Astrocyte (in vitro differentiated cells and primary cell): ENCODE results near the gene AQP11. TPM values are rescaled to one million over a fixed set of nuclear protein-coding genes. Genes with fewer than 3 reads are reported as not detected.

ENCODE experiments used
- DNase-seq: peaks from one replicate; pipeline ENCODE4 v3.0.0-alpha.2; 2010; ENCODE audit warnings: low read depth
- FAIRE-seq: peaks from 2 replicates; lab custom pipeline; 2011; peaks lifted over from hg19 to GRCh38; lab: Jason Lieb, UNC
- H2AFZ ChIP-seq: 2 replicates; pipeline ENCODE4 v1.6.0; 2012; ENCODE audit warnings: low read depth, low read length, inconsistent platforms
- H3K27ac ChIP-seq: 2 replicates; pipeline ENCODE4 v1.5.1; 2011; ENCODE audit warnings: low read depth, low read length, inconsistent platforms
- H3K27me3 ChIP-seq: 2 replicates; pipeline ENCODE4 v1.6.0; 2011; ENCODE audit warnings: low read length, inconsistent platforms; ENCODE audit not compliant: insufficient read depth
- H3K36me3 ChIP-seq: 2 replicates; pipeline ENCODE4 v1.5.1; 2011; ENCODE audit warnings: low read length, inconsistent platforms; ENCODE audit not compliant: insufficient read depth
- H3K4me1 ChIP-seq: 2 replicates; pipeline ENCODE4 v1.5.1; 2011; ENCODE audit warnings: low read length, inconsistent platforms; ENCODE audit not compliant: insufficient read depth
- H3K4me2 ChIP-seq: 2 replicates; pipeline ENCODE4 v1.6.0; 2012; ENCODE audit warnings: low read length, inconsistent platforms
- H3K4me3 ChIP-seq: 2 replicates; pipeline ENCODE4 v1.5.1; 2011; ENCODE audit warnings: low read depth, mild to moderate bottlenecking, low read length, inconsistent platforms; ENCODE audit not compliant: insufficient read depth
- H3K79me2 ChIP-seq: 2 replicates; pipeline ENCODE4 v1.6.0; 2012; ENCODE audit warnings: mild to moderate bottlenecking, low read length, inconsistent platforms; ENCODE audit not compliant: insufficient read depth
- H3K9ac ChIP-seq: 2 replicates; pipeline ENCODE4 v1.6.0; 2012; ENCODE audit warnings: mild to moderate bottlenecking, low read length, inconsistent platforms
- H3K9me3 ChIP-seq: 2 replicates; pipeline ENCODE4 v1.5.1; 2012; ENCODE audit warnings: low read depth, mild to moderate bottlenecking, low read length, inconsistent platforms; ENCODE audit not compliant: insufficient read depth
- H4K20me1 ChIP-seq: 2 replicates; pipeline ENCODE4 v1.6.0; 2012; ENCODE audit warnings: low read length, inconsistent platforms; ENCODE audit not compliant: insufficient read depth
- H3K27ac Mint-ChIP-seq: one replicate; pipeline ENCODE4 v1.8.0; 2021; ENCODE audit warnings: mild to moderate bottlenecking, mixed read lengths; ENCODE audit not compliant: unreplicated experiment
- H3K27me3 Mint-ChIP-seq: one replicate; pipeline ENCODE4 v1.8.0; 2021; ENCODE audit warnings: low read depth, mixed read lengths; ENCODE audit not compliant: unreplicated experiment
- H3K36me3 Mint-ChIP-seq: one replicate; pipeline ENCODE4 v1.8.0; 2021; ENCODE audit warnings: low read depth, mixed read lengths; ENCODE audit not compliant: unreplicated experiment
- H3K4me1 Mint-ChIP-seq: one replicate; pipeline ENCODE4 v1.8.0; 2021; ENCODE audit warnings: low read depth, mixed read lengths; ENCODE audit not compliant: unreplicated experiment
- H3K4me3 Mint-ChIP-seq: one replicate; pipeline ENCODE4 v1.8.0; 2021; ENCODE audit warnings: mild to moderate bottlenecking, moderate library complexity, mixed read lengths; ENCODE audit not compliant: unreplicated experiment
- H3K9me3 Mint-ChIP-seq: one replicate; pipeline ENCODE4 v1.8.0; 2021; ENCODE audit warnings: mild to moderate bottlenecking, mixed read lengths; ENCODE audit not compliant: unreplicated experiment
- EZH2 ChIP-seq: IDR thresholded peaks from 2 replicates; pipeline ENCODE4 v1.6.1; 2012; ENCODE audit warnings: mild to moderate bottlenecking, low read length, inconsistent platforms; ENCODE audit not compliant: insufficient read depth
- total RNA-seq: library from RNA; stranded (reverse); gene quantifications from 2 replicates; pipeline ENCODE4 v1.2.1, GENCODE V29; 2021
- TF ChIP-seq, protein P1 (sequence below): IDR thresholded peaks from 2 replicates; pipeline ENCODE4 v1.5.1; 2011; ENCODE audit warnings: low read depth, mild to moderate bottlenecking, inconsistent platforms, low read length, moderate library complexity; ENCODE audit not compliant: insufficient read depth

The AQP11 gene
- total RNA-seq, 1 donor from 2014 or later: 0.91 TPM

DNA sequence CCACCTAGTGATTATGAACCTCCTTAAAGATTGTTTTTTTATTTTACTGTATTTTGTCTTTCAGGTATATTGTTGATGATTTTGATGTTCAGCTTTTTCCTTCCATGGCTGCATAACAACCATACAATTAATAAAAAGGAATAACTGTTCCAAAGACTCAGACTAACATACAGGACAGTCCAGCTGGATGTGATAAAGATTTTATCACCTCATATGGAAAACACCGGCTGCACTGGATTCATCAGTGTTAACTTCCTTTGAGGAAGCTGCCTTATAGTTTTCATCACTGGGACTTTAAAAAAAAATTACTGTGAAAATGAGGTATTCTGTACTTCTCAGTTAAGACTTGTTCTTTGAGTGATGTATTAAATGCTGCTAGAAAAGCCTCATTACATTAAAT lies 19.5 kb downstream of the AQP11 start:
- Histone ChIP-seq H2AFZ (no peak overlapping the region), H4K20me1 (no peaks in the 10 kb centered on the region), H3K4me2 (no peak overlapping the region), H3K27ac (no peak overlapping the region), H3K9me3 (no peaks in the 10 kb centered on the region), H3K9ac (no peak overlapping the region), H3K79me2 (no peaks in the 10 kb centered on the region), H3K4me3 (no peak overlapping the region), H3K4me1 (no peaks in the 10 kb centered on the region), H3K36me3 (peaks cover 16% of the 10 kb centered on the region), H3K27me3 (no peaks in the 10 kb centered on the region)
- Mint-ChIP-seq H3K27me3 (no peaks in the 10 kb centered on the region), H3K9me3 (no peaks in the 10 kb centered on the region), H3K36me3 (peaks cover 3% of the 10 kb centered on the region), H3K4me3 (no peak overlapping the region), H3K4me1 (no peaks in the 10 kb centered on the region), H3K27ac (no peak overlapping the region)
- TF ChIP-seq, protein P1, sequence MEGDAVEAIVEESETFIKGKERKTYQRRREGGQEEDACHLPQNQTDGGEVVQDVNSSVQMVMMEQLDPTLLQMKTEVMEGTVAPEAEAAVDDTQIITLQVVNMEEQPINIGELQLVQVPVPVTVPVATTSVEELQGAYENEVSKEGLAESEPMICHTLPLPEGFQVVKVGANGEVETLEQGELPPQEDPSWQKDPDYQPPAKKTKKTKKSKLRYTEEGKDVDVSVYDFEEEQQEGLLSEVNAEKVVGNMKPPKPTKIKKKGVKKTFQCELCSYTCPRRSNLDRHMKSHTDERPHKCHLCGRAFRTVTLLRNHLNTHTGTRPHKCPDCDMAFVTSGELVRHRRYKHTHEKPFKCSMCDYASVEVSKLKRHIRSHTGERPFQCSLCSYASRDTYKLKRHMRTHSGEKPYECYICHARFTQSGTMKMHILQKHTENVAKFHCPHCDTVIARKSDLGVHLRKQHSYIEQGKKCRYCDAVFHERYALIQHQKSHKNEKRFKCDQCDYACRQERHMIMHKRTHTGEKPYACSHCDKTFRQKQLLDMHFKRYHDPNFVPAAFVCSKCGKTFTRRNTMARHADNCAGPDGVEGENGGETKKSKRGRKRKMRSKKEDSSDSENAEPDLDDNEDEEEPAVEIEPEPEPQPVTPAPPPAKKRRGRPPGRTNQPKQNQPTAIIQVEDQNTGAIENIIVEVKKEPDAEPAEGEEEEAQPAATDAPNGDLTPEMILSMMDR: no peak
- no peak for TF ChIP-seq EZH2
- FAIRE-seq (no peak), DNase-seq (no peak)

DNA sequence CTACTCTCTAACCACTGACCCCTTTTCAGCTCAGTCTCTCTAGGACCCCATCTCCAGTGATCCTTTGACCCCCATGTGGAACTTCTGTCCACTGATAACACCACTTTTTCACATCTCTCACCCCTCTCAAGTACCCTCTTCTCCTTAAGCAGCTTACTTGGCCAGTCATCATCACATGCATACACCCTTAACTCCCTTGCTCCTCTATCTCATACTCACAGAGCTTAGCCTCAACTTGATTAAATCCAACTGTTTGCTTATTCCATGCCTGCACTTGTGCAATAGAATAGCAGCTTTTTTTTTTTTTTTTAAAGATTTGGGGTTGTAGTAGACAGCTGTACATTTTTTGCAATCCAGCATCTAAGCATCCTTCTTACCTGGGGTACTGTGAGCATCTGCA lies 22.2 kb downstream of the AQP11 start:
- Histone ChIP-seq H3K9ac (no peak overlapping the region), H3K27ac (no peak overlapping the region), H3K27me3 (no peaks in the 10 kb centered on the region), H3K4me1 (no peaks in the 10 kb centered on the region), H3K36me3 (peaks cover 31% of the 10 kb centered on the region), H3K79me2 (no peaks in the 10 kb centered on the region), H3K4me2 (no peak overlapping the region), H4K20me1 (no peaks in the 10 kb centered on the region), H3K4me3 (no peak overlapping the region), H2AFZ (no peak overlapping the region), H3K9me3 (no peaks in the 10 kb centered on the region)
- Mint-ChIP-seq H3K36me3 (peaks cover 6% of the 10 kb centered on the region), H3K4me3 (no peak overlapping the region), H3K27me3 (no peaks in the 10 kb centered on the region), H3K4me1 (no peaks in the 10 kb centered on the region), H3K27ac (no peak overlapping the region), H3K9me3 (no peaks in the 10 kb centered on the region)
- TF ChIP-seq, protein P1: no peak
- no peak for TF ChIP-seq EZH2
- DNase-seq (no peak), FAIRE-seq (no peak)

DNA sequence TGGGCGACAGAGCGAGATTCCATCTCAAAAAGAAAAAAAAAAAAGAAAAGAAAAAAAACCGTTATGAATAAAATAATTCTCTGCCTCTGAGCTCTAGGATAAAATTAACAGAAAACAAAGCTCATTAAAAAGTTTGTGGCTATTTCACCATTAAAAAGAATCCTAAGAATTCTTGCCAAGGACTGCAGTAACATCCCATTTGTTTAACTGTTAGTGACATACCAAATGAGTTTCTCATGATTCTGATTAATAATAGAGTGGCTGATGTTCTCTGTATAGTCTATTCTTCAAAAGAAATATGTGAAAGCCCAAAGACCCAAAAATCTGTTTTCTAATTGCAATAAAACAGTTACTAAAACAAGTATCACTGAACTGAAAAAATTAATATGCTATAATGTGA lies 28.1 kb downstream of the AQP11 start:
- Histone ChIP-seq H3K36me3 (peaks cover 22% of the 10 kb centered on the region), H3K79me2 (no peaks in the 10 kb centered on the region), H3K27ac (no peak overlapping the region), H2AFZ (no peak overlapping the region), H3K27me3 (no peaks in the 10 kb centered on the region), H3K9me3 (no peaks in the 10 kb centered on the region), H3K9ac (no peak overlapping the region), H4K20me1 (no peaks in the 10 kb centered on the region), H3K4me2 (no peak overlapping the region), H3K4me3 (no peak overlapping the region), H3K4me1 (no peaks in the 10 kb centered on the region)
- no peak overlapping the region for H3K27ac Mint-ChIP-seq
- peaks cover 4% of the 10 kb centered on the region for H3K36me3 Mint-ChIP-seq
- no peaks in the 10 kb centered on the region for H3K27me3 Mint-ChIP-seq
- no peaks in the 10 kb centered on the region for H3K4me1 Mint-ChIP-seq
- no peaks in the 10 kb centered on the region for H3K9me3 Mint-ChIP-seq
- FAIRE-seq: peak; percentile 20
- no peak for TF ChIP-seq EZH2
- TF ChIP-seq, protein P1: no peak
- peak; percentile 42 for DNase-seq
- H3K4me3 Mint-ChIP-seq: no peak overlapping the region
